GM12891 (cell line): Measurements from ENCODE around the gene CCDC57.

ENCODE experiments used
- POLR2A ChIP-seq: IDR thresholded peaks from 2 replicates; pipeline ENCODE4 v1.6.1; 2011; ENCODE audit warnings: low read depth, low read length, control low read depth
- POLR2AphosphoS5 ChIP-seq: IDR thresholded peaks from 2 replicates; pipeline ENCODE4 v1.6.1; 2011; ENCODE audit warnings: low read depth, low read length, control low read depth
- POU2F2 ChIP-seq: IDR thresholded peaks from 2 replicates; pipeline ENCODE4 v1.6.1; 2011; ENCODE audit warnings: low read depth, mild to moderate bottlenecking, control low read depth, low read length, moderate library complexity
- SPI1 ChIP-seq: IDR thresholded peaks from 2 replicates; pipeline ENCODE4 v1.6.1; 2011; ENCODE audit warnings: low read depth, low read length, control low read depth
- TAF1 ChIP-seq: IDR thresholded peaks from 2 replicates; pipeline ENCODE4 v1.6.1; 2011; ENCODE audit warnings: low read depth, low read length, control low read depth

DNA sequence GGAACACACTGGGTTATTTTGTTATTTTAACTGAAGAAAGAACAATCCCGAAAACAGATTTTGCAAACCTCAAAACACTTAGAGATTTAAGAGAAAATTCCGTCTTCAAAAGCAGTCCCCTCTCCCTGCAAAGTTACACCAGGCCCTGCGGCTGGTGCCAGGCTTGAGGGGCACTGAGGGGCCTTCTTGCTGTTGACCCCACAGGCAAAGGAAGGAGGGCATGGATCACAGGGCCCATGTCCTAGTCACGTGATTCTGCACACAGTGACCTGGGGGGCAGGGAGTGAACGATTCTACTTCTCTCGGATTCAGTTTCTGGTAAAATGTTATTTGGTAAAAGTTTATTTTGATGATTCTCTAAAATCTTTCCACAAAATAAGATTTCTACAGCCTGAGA lies 59.3 kb downstream of the CCDC57 start:
- no peak for TF ChIP-seq POLR2A
- TF ChIP-seq TAF1, result no peak
- TF ChIP-seq SPI1, result no peak
- no peak for TF ChIP-seq POLR2AphosphoS5
- TF ChIP-seq POU2F2, result no peak
